ENCODE results near the gene NPAS2. TPM values are rescaled to one million over a fixed set of nuclear protein-coding genes. Genes with fewer than 3 reads are reported as not detected.

Gene NPAS2
- total and polyA plus RNA-seq, 2 of the 8 experiments (the other 6 are each of a cell fraction or from before 2014, with no cell fraction given) = 1.8 to 1.9 TPM

- Histone ChIP-seq H3K4ac (replicated peaks; ENCODE audit: insufficient read length, low read depth, low read length) (no peak overlapping the region), H3K27me3 (replicated peaks in 1 of 4; ENCODE audit: control insufficient read depth in 3 of 4, extremely low read depth in 1 of 4, insufficient read depth in 3 of 4, low read length in 3 of 4) (no peaks in the 10 kb centered on the region), H4K8ac (ENCODE audit: extremely low read depth, insufficient read depth, low read length) (no peak overlapping the region), H3K14ac (ENCODE audit: insufficient read length) (no peak overlapping the region), H3K4me3 (ENCODE audit: extremely low read depth in 1 of 4, insufficient read depth in 2 of 4, low read depth in 3 of 4, low read length in 4 of 4) (no peak overlapping the region), H2BK15ac (ENCODE audit: low read length) (no peak overlapping the region), H3K18ac (ENCODE audit: extremely low read depth, low read length) (no peak overlapping the region), H3K56ac (replicated peaks; ENCODE audit: insufficient read length, low read depth, low read length) (no peak overlapping the region), H2BK120ac (replicated peaks; ENCODE audit: low read depth, low read length) (no peak overlapping the region), H3K23ac (ENCODE audit: insufficient read length) (no peak overlapping the region), H3K4me2 (ENCODE audit: insufficient read depth in 1 of 2, low read depth in 2 of 2, low read length in 2 of 2) (no peak overlapping the region), H4K5ac (ENCODE audit: insufficient read length, low read depth, low read length) (no peak overlapping the region), H2BK5ac (ENCODE audit: low read depth, low read length) (no peak overlapping the region), H3K79me1 (ENCODE audit: low read depth, low read length) (no peaks in the 10 kb centered on the region), H3K4me1 (replicated peaks in 1 of 4; ENCODE audit: control insufficient read depth in 3 of 4, insufficient read depth in 4 of 4, low read length in 3 of 4) (peaks cover 0 to 5% (median 2%) of the 10 kb centered on the region in 4 experiments; a peak in 3 of 7 replicates), H2AK5ac (ENCODE audit: low read depth, low read length) (no peak overlapping the region), H3K23me2 (ENCODE audit: low read depth, low read length) (no peaks in the 10 kb centered on the region), H2BK20ac (ENCODE audit: low read length) (no peak overlapping the region), H3K36me3 (ENCODE audit: control insufficient read depth in 2 of 4, insufficient read depth in 4 of 4, low read length in 3 of 4) (no peaks in the 10 kb centered on the region), H3K9ac (replicated peaks in 1 of 4; ENCODE audit: extremely low read depth in 1 of 4, low read depth in 3 of 4, low read length in 3 of 4) (no peak overlapping the region), H3K79me2 (ENCODE audit: control insufficient read depth in 1 of 2, insufficient read depth in 2 of 2, low read length in 2 of 2) (no peaks in the 10 kb centered on the region), H3K9me3 (ENCODE audit: insufficient read depth in 2 of 2, low read depth in 1 of 2, low read length in 1 of 2) (no peaks in the 10 kb centered on the region), H2BK12ac (ENCODE audit: low read depth, low read length) (no peak overlapping the region), H3K27ac (ENCODE audit: low read depth, low read length) (no peak overlapping the region), H2AFZ (ENCODE audit: low read length) (no peak overlapping the region), H4K20me1 (replicated peaks in 1 of 2; ENCODE audit: control insufficient read depth in 1 of 2, insufficient read depth in 2 of 2, low read length in 2 of 2) (no peaks in the 10 kb centered on the region), H4K91ac (replicated peaks; ENCODE audit: insufficient read length, low read length) (no peak overlapping the region)
- CTCF ChIA-PET (ENCODE audit: partially characterized antibody) = interaction anchor here (0.8 to 5.2 kb wide), 4 partner anchors 9 to 28 kb away, joined by 4 to 25 read pairs (median 4); no protein-coding TSS in a partner anchor
- FAIRE-seq (no peak), DNase-seq (ENCODE audit: low read depth in 1 of 2, low spot score in 2 of 2) (no peak)
- no peak for TF ChIP-seq USF2 (IDR thresholded peaks at IDR 0.05; ENCODE audit: low read length)
- WGBS, 2 experiments (ENCODE audit: extremely low coverage in 1 of 2, insufficient coverage in 1 of 2, insufficient read length in 1 of 2, insufficient replicate concordance in 2 of 2, low coverage in 1 of 2, low lambda C conversion rate in 2 of 2, missing lambda C conversion rate in 1 of 2) = 93% methylated on average over 3 of the region's 3 CpGs; no CpG with 5 or more reads in 1 of the 2 experiments
- POLR2A ChIA-PET (ENCODE audit: partially characterized antibody) = no interaction called here
These were observed 75.5 kb downstream of the NPAS2 start for GRCh38 chr2:100895402-100895801.

Measured in H1 (cell line).